Left kidney (tissue), 8 donors: ENCODE data around the gene ARMCX5. TPM values are rescaled to one million over a fixed set of nuclear protein-coding genes. Genes with fewer than 3 reads are reported as not detected.

ENCODE experiments used
- DNase-seq: peaks from one replicate; pipeline ENCODE4 v3.0.0-alpha.2; 2013
- long read RNA-seq, 8 donors: transcript quantifications; one replicate each; lab custom pipeline, GENCODE V29; 2026
- polyA plus RNA-seq: library from polyadenylated mRNA; unstranded; fragments of 120-200 nt; gene quantifications from one replicate; pipeline ENCODE4 v1.2.1, GENCODE V29; 2013; ENCODE audit not compliant: insufficient read length

The ARMCX5 gene
- polyA plus RNA-seq = 15.9 TPM
- long read RNA-seq, donor 1, full-length matches to known transcripts = 17 of 17 reads
- long read RNA-seq, donor 1, partial matches to known transcripts = 0 of 17 reads
- long read RNA-seq, donor 1, other reads (novel, unspliced or antisense) = 0 of 17 reads
- long read RNA-seq, donor 2, full-length matches to known transcripts = 16 of 16 reads
- long read RNA-seq, donor 2, partial matches to known transcripts = 0 of 16 reads
- long read RNA-seq, donor 2, other reads (novel, unspliced or antisense) = 0 of 16 reads
- long read RNA-seq, donor 3, full-length matches to known transcripts = 14 of 14 reads
- long read RNA-seq, donor 3, partial matches to known transcripts = 0 of 14 reads
- long read RNA-seq, donor 3, other reads (novel, unspliced or antisense) = 0 of 14 reads
- long read RNA-seq, donor 4, full-length matches to known transcripts = 5 of 5 reads
- long read RNA-seq, donor 4, partial matches to known transcripts = 0 of 5 reads
- long read RNA-seq, donor 4, other reads (novel, unspliced or antisense) = 0 of 5 reads
- long read RNA-seq, donor 5, full-length matches to known transcripts = 26 of 26 reads
- long read RNA-seq, donor 5, partial matches to known transcripts = 0 of 26 reads
- long read RNA-seq, donor 5, other reads (novel, unspliced or antisense) = 0 of 26 reads
- long read RNA-seq, donor 6, full-length matches to known transcripts = 21 of 21 reads
- long read RNA-seq, donor 6, partial matches to known transcripts = 0 of 21 reads
- long read RNA-seq, donor 6, other reads (novel, unspliced or antisense) = 0 of 21 reads
- long read RNA-seq, donor 7, full-length matches to known transcripts = 31 of 31 reads
- long read RNA-seq, donor 7, partial matches to known transcripts = 0 of 31 reads
- long read RNA-seq, donor 7, other reads (novel, unspliced or antisense) = 0 of 31 reads
- long read RNA-seq, donor 8, full-length matches to known transcripts = 14 of 14 reads
- long read RNA-seq, donor 8, partial matches to known transcripts = 0 of 14 reads
- long read RNA-seq, donor 8, other reads (novel, unspliced or antisense) = 0 of 14 reads

GRCh38 chrX:102599084-102599950 lies at the start of gene ARMCX5:
Gene ARMCX5, plus strand, starts transcription at chrX:102599515. Its CDS starts 2,627 bp downstream, at chrX:102602142.
- peak; percentile 87 for DNase-seq

GRCh38 chrX:102558607-102559006 lies 40.7 kb upstream of the ARMCX5 start:
- no peak for DNase-seq

GRCh38 chrX:102560423-102561068 lies 38.8 kb upstream of the ARMCX5 start:
- no peak for DNase-seq

GRCh38 chrX:102580891-102581290 lies 18.4 kb upstream of the ARMCX5 start:
- DNase-seq = no peak

- no peak for DNase-seq
Measured at GRCh38 chrX:102593367-102593766, 5.9 kb upstream of the ARMCX5 start.

- peak; percentile 29 for DNase-seq
Measured at GRCh38 chrX:102599951-102600579, 750 bp downstream of the ARMCX5 start.

- no peak for DNase-seq
Measured at GRCh38 chrX:102604327-102604726, 5.0 kb downstream of the ARMCX5 start.

- DNase-seq = no peak
Measured at GRCh38 chrX:102606115-102606514, 6.8 kb downstream of the ARMCX5 start.

- DNase-seq = no peak
Measured at GRCh38 chrX:102610905-102611304, 11.6 kb downstream of the ARMCX5 start.

GRCh38 chrX:102624105-102624504 lies 24.8 kb downstream of the ARMCX5 start:
- DNase-seq = no peak

- DNase-seq = no peak
Measured at GRCh38 chrX:102627640-102628039, 28.3 kb downstream of the ARMCX5 start.

GRCh38 chrX:102637561-102637960 lies 38.2 kb downstream of the ARMCX5 start:
- DNase-seq = no peak

- DNase-seq = no peak
Measured at GRCh38 chrX:102650903-102651241, 51.6 kb downstream of the ARMCX5 start.

GRCh38 chrX:102651242-102652011 lies 52.1 kb downstream of the ARMCX5 start, which contains the start of gene GPRASP1:
Gene GPRASP1, plus strand, starts transcription at chrX:102651483. Its CDS starts 2,431 bp downstream, at chrX:102653914.
- DNase-seq = peak; percentile 52

- DNase-seq = peak; percentile 50
Measured at GRCh38 chrX:102652031-102652688, 52.8 kb downstream of the ARMCX5 start.
